Stomach (tissue), 9 donors: ENCODE measurements around the gene CORO7. TPM values are rescaled to one million over a fixed set of nuclear protein-coding genes. Genes with fewer than 3 reads are reported as not detected.
A peak's percentile ranks its signal among the peaks of the same experiment; 100 is the strongest.

Experiments
- DNase-seq, 2 donors: peaks; one replicate each; pipeline versions ENCODE4 v3.0.0 to v3.0.0-alpha.2; 2013 to 2019
- H3K27ac ChIP-seq, 5 donors: fragments of 200-600 bp in 4 of 5; sonication (generic) in 4 of 5; one replicate each; pipeline ENCODE4 v1.5.1; 2013 to 2019; ENCODE audit warnings: mild to moderate bottlenecking in 1 of 5, moderate library complexity in 1 of 5
- H3K27me3 ChIP-seq, 3 donors: fragments of 200-600 bp; sonication (generic); one replicate each; pipeline ENCODE4 v1.5.1; 2017 to 2019; ENCODE audit warnings: mixed run types in 1 of 3
- H3K36me3 ChIP-seq, 4 donors: fragments of 200-600 bp; sonication (generic); 1 replicate in 3 of 4; 2 replicates in 1 of 4; pipeline ENCODE4 v1.5.1; 2016 to 2019
- H3K4me1 ChIP-seq, 4 donors: fragments of 200-600 bp; sonication (generic); one replicate each; pipeline ENCODE4 v1.5.1; 2016 to 2019
- H3K4me3 ChIP-seq, 4 donors: fragments of 200-600 bp; sonication (generic) in 3 of 4; one replicate each; pipeline ENCODE4 v1.5.1; 2016 to 2019; ENCODE audit warnings: mild to moderate bottlenecking in 1 of 4
- H3K9me3 ChIP-seq, 4 donors: fragments of 200-600 bp; sonication (generic); one replicate each; pipeline ENCODE4 v1.5.1; 2016 to 2019
- EP300 ChIP-seq: sonication (generic); formaldehyde crosslinking; IDR thresholded peaks from one replicate; pipeline ENCODE4 v1.6.1; 2017; ENCODE audit warnings: antibody characterized with exemption
- POLR2A ChIP-seq, 4 donors: fragments of 450-650 bp; IDR thresholded peaks; one replicate each; pipeline ENCODE4 v1.6.1; 2016; ENCODE audit warnings: antibody characterized with exemption in 4 of 4, control low read depth in 2 of 4, mild to moderate bottlenecking in 1 of 4, moderate library complexity in 1 of 4
- POLR2AphosphoS5 ChIP-seq, 3 donors: sonication (generic); formaldehyde crosslinking; IDR thresholded peaks; one replicate each; pipeline ENCODE4 v1.6.1; 2016; ENCODE audit warnings: antibody characterized with exemption in 3 of 3
- WGBS, 5 donors: extraction: QIAGEN DNeasy Blood & Tissue Kit in 3 of 5; methylation state at CpG; one replicate each; pipeline versions ENCODE4 v1.1.5 to v1.1.7; 2013 to 2018; 5-methylcytosine and 5-hydroxymethylcytosine counted together
- intact Hi-C: fragments of 100-400 bp; cut with DNase I; formaldehyde crosslinking; loops from one replicate; pipeline ENCODE4 v1.15.1; 2023; ENCODE audit warnings: low total_unique reads
- polyA plus RNA-seq, 3 donors: library from polyadenylated mRNA; stranded (reverse); fragments of 200-250 nt; gene quantifications; one replicate each; pipeline ENCODE4 v1.2.3, GENCODE V29; 2013
- total RNA-seq, 5 donors: library from RNA; depleted of rRNA; stranded (reverse); fragments of >200 nt; gene quantifications; one replicate each; pipeline versions ENCODE4 v1.1.0 to v1.2.3, GENCODE V29; 2014 to 2016
- TF ChIP-seq, protein P1 (sequence below), 7 experiments: fragments of 450-650 bp in 4 of 7; fragments of 200-600 bp in 3 of 7; sonication (generic) in 3 of 7; IDR thresholded peaks; one replicate each; pipeline ENCODE4 v1.5.1; 2016 to 2019; ENCODE audit warnings: antibody characterized with exemption in 7 of 7, control low read depth in 2 of 7, mild to moderate bottlenecking in 1 of 7
- donor health status: healthy with polysubstance abuse.
- donor health status: Bipolar disorder and iron deficiency.
- donor health status: healthy.

CORO7 gene
- total and polyA plus RNA-seq, 8 donors = 12.5 to 173 (median 17.3) TPM

GRCh38 chr16:4372578-4373355 is 43.6 kb downstream of the CORO7 start:
- H3K4me1 ChIP-seq = peaks cover 75 to 87% (median 83%) of the 10 kb centered on the region in 4 donors
- 31 to 46% (median 43%) methylated on average over 5 to 10 of the region's 10 CpGs for WGBS, 5 donors
- H3K27ac ChIP-seq = peak overlapping the region; percentile 72 to 93 (median 86)
- DNase-seq = peak; percentile 54 to 72
- intact Hi-C loops = no loop called here
- peaks cover 0 to 1% (median 0%) of the 10 kb centered on the region in 4 donors for H3K36me3 ChIP-seq
- peak overlapping the region; percentile 55 to 76 (median 66) for H3K4me3 ChIP-seq
- no peak for TF ChIP-seq POLR2A (IDR thresholded peaks at IDR 0.05)
- no peak for TF ChIP-seq EP300
- TF ChIP-seq, protein P1, sequence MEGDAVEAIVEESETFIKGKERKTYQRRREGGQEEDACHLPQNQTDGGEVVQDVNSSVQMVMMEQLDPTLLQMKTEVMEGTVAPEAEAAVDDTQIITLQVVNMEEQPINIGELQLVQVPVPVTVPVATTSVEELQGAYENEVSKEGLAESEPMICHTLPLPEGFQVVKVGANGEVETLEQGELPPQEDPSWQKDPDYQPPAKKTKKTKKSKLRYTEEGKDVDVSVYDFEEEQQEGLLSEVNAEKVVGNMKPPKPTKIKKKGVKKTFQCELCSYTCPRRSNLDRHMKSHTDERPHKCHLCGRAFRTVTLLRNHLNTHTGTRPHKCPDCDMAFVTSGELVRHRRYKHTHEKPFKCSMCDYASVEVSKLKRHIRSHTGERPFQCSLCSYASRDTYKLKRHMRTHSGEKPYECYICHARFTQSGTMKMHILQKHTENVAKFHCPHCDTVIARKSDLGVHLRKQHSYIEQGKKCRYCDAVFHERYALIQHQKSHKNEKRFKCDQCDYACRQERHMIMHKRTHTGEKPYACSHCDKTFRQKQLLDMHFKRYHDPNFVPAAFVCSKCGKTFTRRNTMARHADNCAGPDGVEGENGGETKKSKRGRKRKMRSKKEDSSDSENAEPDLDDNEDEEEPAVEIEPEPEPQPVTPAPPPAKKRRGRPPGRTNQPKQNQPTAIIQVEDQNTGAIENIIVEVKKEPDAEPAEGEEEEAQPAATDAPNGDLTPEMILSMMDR (IDR thresholded peaks at IDR 0.05) = no peak
- no peak for TF ChIP-seq POLR2AphosphoS5 (IDR thresholded peaks at IDR 0.05)
- H3K9me3 ChIP-seq = no peaks in the 10 kb centered on the region
- no peaks in the 10 kb centered on the region for H3K27me3 ChIP-seq

- Histone ChIP-seq H3K27me3 (no peaks in the 10 kb centered on the region), H3K9me3 (no peaks in the 10 kb centered on the region), H3K36me3 (peaks cover 0 to 8% (median 0%) of the 10 kb centered on the region in 4 donors), H3K27ac (peak overlapping the region; percentile 72 to 93 (median 86)), H3K4me1 (peaks cover 68 to 80% (median 76%) of the 10 kb centered on the region in 4 donors), H3K4me3 (peak overlapping the region; percentile 55 to 76 (median 66))
- TF ChIP-seq EP300 (no peak), POLR2A (IDR thresholded peaks at IDR 0.05) (no peak), POLR2AphosphoS5 (IDR thresholded peaks at IDR 0.05) (no peak)
- TF ChIP-seq, protein P1 (IDR thresholded peaks at IDR 0.05) = no peak
- intact Hi-C loops = no loop called here
- 2 to 7% (median 6%) methylated on average over 3 to 43 of the region's 43 CpGs; no CpG with 5 or more reads in 1 of the 5 donors for WGBS, 5 donors
- DNase-seq = peak in 1 of 2 donors; percentile 73
Observed at GRCh38 chr16:4372001-4372577, 44.3 kb downstream of the CORO7 start.

- peak in 1 of 4 donors; percentile 57 for TF ChIP-seq POLR2A (IDR thresholded peaks at IDR 0.05)
- peak; percentile 98 to 99 (median 98) for TF ChIP-seq POLR2AphosphoS5 (IDR thresholded peaks at IDR 0.05)
- TF ChIP-seq, protein P1 (IDR thresholded peaks at IDR 0.05) = no peak
- peak; percentile 8 for TF ChIP-seq EP300
- Histone ChIP-seq H3K4me3 (peak within 1 kb of the TSS; percentile 55 to 76 (median 66)), H3K36me3 (peaks cover 0 to 12% (median 0%) of the 10 kb centered on the region in 4 donors), H3K9me3 (no peaks in the 10 kb centered on the region), H3K27me3 (no peaks in the 10 kb centered on the region), H3K4me1 (peaks cover 62 to 74% (median 70%) of the 10 kb centered on the region in 4 donors), H3K27ac (peak within 1 kb of the TSS; percentile 72 to 93 (median 86))
- intact Hi-C loops = no loop called here
- DNase-seq = peak; percentile 88 to 92
- WGBS, 5 donors = 4 to 12% (median 6%) methylated on average over 16 to 50 of the region's 50 CpGs
Observed at GRCh38 chr16:4371357-4372000, 44.9 kb downstream of the CORO7 start, which contains the start of gene VASN. VASN (plus strand) TSS chr16:4371848; CDS start chr16:4380878, 9,030 bp downstream.
